GM18867 (cell line): ENCODE results near the gene PDIA3.
"Not testable (repeated sequence)": the region's sequence is repeated elsewhere in the genome, so short reads cannot be mapped to it uniquely, and the experiment has no call there.

Experiments
- ATAC-seq: cut with Tn5 transposase; IDR thresholded peaks from one replicate; pipeline ENCODE4 v1.9.1; 2021; ENCODE audit warnings: mild to moderate bottlenecking, moderate library complexity; ENCODE audit not compliant: unreplicated experiment

PDIA3 gene

GRCh38 chr15:43808960-43809678 is 62.9 kb downstream of the PDIA3 start:
- peak; percentile 63 for ATAC-seq

GRCh38 chr15:43815064-43815463 is 68.8 kb downstream of the PDIA3 start:
- ATAC-seq, result not testable (repeated sequence)

GRCh38 chr15:43821505-43821904 is 75.3 kb downstream of the PDIA3 start:
- ATAC-seq, result no peak
